Activated T-cell treated with anti-CD3 and anti-CD28 coated beads, Interleukin-2, amount 50 U/mL, for 72 hours (primary cell): Measurements from ENCODE around the gene ACTL7A. TPM values are rescaled to one million over a fixed set of nuclear protein-coding genes. Genes with fewer than 3 reads are reported as not detected.

Source experiments
- total RNA-seq, 2 donors: library from RNA; stranded (reverse); gene quantifications; one replicate each; pipeline ENCODE4 v1.2.3, GENCODE V29; 2022

The ACTL7A gene
- total RNA-seq, 2 donors from 2014 or later = not detected

Other genes with a start within 250 kb of the ACTL7A start
- gene ACTL7B, start 6.3 kb upstream of the ACTL7A start, total RNA-seq = under 1 TPM in 1 of 2 donors, not detected in 1; 0.12 TPM
- 10 to 100 TPM; 25.6 to 39.5 TPM for gene ELP1, start 71.9 kb downstream of the ACTL7A start, total RNA-seq
- gene ABITRAM, start 72.1 kb downstream of the ACTL7A start, total RNA-seq = 10 to 100 TPM; 11.3 to 13.9 TPM
- gene CTNNAL1, start 151.2 kb downstream of the ACTL7A start, total RNA-seq = 10 to 100 TPM; 17.9 to 22.1 TPM